ENCODE measurements around the gene DPH2.

DNA sequence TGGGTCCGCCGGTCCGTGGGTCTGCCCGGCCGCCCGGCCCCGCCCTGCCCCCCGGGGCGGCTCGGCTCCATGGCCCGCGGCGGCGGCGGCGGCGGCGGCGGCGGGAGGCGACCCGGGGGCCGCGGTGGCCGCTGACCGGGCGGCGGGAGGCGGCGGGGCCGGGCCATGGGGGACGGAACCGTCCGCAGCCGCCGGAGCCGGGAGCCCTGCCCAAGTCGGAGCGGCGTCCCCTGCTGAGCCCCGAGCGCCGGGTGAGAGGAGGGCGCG is 9.4 kb downstream of the DPH2 start:
- TF ChIP-seq GATA2 (IDR thresholded peaks at IDR 0.05; ENCODE audit: low read depth, low read length) (no peak), GATA3 (IDR thresholded peaks at IDR 0.05; ENCODE audit: low read depth, low read length) (no peak)
